Erythroblast (primary cell): Measurements from ENCODE around the gene FZD2.

Experiments used
- GATA1 ChIP-seq: IDR thresholded peaks from 2 replicates; pipeline ENCODE4 v1.6.1; 2011; ENCODE audit warnings: low read depth, mild to moderate bottlenecking, control low read depth, low read length, moderate library complexity
- POLR2A ChIP-seq: IDR thresholded peaks from 2 replicates; pipeline ENCODE4 v1.6.1; 2011; ENCODE audit warnings: mild to moderate bottlenecking, low read length

DNA sequence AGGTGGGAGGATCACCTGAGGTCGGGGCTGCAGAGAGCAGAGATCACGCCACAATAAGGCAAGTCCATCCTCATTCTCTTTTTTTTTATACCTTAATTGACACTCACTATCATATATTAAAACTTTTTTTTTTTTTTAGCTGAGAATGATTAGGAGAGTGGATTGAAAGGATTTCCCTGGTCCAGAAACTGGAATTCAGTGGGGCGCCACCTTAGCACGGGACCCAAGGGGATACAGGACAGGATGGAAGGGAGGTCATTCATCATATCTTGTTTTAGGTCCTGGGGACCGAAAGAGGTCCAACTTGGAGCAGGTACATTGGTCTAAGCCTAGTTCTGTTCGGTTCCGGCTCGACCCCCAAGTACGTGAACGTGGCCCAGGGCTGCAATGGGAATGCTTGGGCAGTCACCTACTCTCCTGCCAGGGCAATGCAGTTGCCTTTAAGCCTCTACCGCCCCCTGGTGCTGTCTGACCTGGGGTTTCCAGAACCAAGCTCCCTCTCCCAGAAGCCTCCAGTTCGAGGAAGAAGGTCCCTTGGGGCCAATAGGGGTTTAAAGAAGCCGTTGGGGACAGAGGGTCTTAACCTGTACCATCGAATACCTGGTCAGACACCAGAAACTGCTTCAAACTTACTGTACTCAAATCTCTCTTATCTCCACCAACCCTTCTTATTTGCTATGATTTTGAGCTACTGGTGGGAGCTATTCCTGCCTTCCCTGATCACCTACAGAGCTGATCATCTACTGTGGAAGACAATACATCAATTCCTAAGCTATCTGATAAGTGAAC is 34.2 kb upstream of the FZD2 start:
- no peak for TF ChIP-seq POLR2A
- TF ChIP-seq GATA1, result no peak
